ENCODE data around the gene SMIM36.
"Not testable (repeated sequence)": the region's sequence is repeated elsewhere in the genome, so short reads cannot be mapped to it uniquely, and the experiment has no call there.

SMIM36 gene

DNA sequence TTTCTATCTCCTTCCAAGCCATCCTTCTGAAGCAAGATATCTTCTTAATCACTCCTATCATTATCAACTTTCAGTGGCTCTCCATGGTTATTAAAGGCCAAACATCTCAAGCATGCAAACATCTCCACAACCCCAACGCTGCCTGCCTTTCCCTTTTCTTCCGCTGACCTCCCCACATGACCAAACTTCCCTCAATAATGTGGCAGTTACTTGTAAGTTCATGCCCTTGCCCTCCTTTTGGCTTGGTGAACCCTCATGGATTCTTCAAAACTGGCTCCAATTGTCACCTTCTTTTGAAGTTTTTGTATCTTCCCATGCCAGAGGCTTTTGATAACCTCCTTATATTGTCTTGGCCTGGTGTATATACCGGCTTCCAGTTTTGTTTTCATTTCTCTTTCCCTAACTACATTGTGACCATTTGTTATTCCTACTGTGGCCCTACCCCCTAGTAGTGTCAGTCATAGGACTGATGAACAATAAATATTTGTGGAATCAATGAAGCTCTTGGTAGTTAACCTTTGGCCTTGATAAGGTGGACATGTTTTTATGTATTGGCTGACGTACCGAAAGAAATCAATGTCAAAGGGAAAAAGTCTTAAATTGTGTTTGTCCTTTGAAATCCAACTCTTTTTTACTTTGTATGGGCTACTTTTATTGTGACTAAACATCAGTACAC, 19.9 kb upstream of the SMIM36 start:
- H3K4me3 ChIP-seq (ENCODE audit: low read length) = no peak overlapping the region
- H3K27me3 ChIP-seq (ENCODE audit: insufficient read depth, low read length) = no peaks in the 10 kb centered on the region
- 93% methylated on average over 5 of the region's 5 CpGs for WGBS
- no peak overlapping the region for H3K9ac ChIP-seq (ENCODE audit: low read depth, low read length)
- H3K27ac ChIP-seq (ENCODE audit: low read depth, low read length) = no peak overlapping the region
- H3K9me3 ChIP-seq (ENCODE audit: insufficient read depth, low read depth, low read length) = no peaks in the 10 kb centered on the region
- no peaks in the 10 kb centered on the region for H3K36me3 ChIP-seq (ENCODE audit: insufficient read depth, low read length)
- H3K4me1 ChIP-seq (ENCODE audit: insufficient read depth, low read length) = no peaks in the 10 kb centered on the region

DNA sequence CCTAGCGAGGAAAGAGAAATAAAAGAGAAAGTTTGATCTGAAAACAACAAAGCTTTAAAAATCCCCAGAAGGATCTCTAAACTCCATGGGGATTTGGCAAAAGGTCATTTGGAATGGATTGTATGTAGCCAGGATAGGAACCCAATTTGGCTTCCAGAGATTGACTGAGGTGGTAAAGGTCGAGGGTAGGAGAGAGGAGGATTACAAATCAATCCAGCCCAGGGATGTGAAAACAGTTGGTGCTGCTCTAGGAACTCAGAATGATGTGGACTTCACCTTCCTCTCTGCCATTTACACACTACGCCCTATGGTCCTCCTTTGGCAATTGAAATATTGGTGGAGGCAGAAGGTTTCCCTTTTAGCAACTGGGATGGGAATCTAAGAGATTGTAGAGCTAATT, 18.8 kb upstream of the SMIM36 start:
- Histone ChIP-seq H3K9me3 (ENCODE audit: insufficient read depth, low read depth, low read length) (no peaks in the 10 kb centered on the region), H3K27me3 (ENCODE audit: insufficient read depth, low read length) (no peaks in the 10 kb centered on the region), H3K27ac (ENCODE audit: low read depth, low read length) (no peak overlapping the region), H3K9ac (ENCODE audit: low read depth, low read length) (no peak overlapping the region), H3K4me1 (ENCODE audit: insufficient read depth, low read length) (no peaks in the 10 kb centered on the region), H3K36me3 (ENCODE audit: insufficient read depth, low read length) (no peaks in the 10 kb centered on the region), H3K4me3 (ENCODE audit: low read length) (no peak overlapping the region)
- 82% methylated on average over 2 of the region's 3 CpGs for WGBS

DNA sequence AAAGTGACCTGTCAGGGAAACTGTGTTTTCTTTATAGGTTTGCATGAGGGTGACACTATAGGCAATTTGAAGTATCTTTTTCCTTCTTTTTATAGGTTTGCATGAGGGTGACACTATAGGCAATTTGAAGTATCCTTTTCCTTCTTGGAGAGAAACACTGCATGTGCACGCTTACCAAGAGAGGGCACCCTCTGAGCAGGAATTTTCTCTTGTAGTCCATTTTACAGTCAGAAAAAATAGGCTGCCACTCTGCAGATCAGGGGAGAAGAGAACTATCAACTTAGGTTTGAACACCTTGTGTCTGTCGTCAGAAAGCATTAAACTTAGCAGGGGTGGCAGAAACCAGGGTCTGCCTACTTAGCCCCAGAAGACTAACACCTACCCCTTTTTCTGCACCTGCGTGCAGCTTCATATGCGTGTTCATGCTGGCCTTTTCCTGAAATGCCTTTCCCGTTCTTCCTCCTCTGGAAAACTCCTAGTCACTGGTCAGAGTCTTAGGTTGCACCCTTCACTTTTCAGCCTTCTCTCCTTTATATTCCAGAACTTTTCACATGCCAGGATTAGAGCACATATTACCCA, 16.4 kb upstream of the SMIM36 start:
- Histone ChIP-seq H3K9ac (ENCODE audit: low read depth, low read length) (no peak overlapping the region), H3K27ac (ENCODE audit: low read depth, low read length) (no peak overlapping the region), H3K36me3 (ENCODE audit: insufficient read depth, low read length) (no peaks in the 10 kb centered on the region), H3K4me3 (ENCODE audit: low read length) (no peak overlapping the region), H3K27me3 (ENCODE audit: insufficient read depth, low read length) (no peaks in the 10 kb centered on the region), H3K9me3 (ENCODE audit: insufficient read depth, low read depth, low read length) (no peaks in the 10 kb centered on the region), H3K4me1 (ENCODE audit: insufficient read depth, low read length) (no peaks in the 10 kb centered on the region)
- 74% methylated on average over 5 of the region's 5 CpGs for WGBS

DNA sequence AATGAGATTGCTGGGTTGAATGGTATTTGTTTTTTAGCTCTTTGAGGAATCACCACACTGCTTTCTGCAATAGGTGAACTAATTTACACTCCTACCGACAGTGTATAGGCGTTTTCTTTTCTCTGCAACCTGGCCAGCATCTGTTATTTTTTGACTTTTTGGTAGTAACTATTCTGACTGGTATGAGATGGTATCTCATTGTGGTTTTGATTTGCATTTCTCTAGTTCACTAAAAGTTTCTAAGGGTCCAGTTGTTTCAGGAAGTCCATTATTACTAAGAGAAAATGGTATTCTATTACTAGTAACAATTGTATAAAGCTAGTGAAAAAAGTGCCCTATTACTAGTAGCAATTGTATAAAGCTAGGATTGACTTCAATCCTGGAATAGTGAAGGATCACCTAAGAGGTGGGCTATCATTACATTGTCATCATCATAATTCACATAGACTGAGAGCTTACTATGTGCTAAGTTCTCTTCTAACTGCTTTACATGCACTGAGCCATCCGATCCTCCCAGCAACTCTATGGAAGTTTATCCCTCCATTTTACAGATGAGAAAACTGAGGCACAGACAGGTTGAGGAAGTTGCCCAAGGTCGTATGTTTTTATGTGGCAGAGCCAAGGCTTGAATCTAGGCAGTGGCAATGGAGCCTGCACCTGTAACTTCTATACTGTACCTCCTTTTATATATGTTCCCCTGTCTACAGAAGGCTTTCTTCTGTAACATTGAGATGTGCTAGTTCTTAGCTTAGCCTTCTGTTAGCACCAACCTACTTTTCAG, 13.4 kb upstream of the SMIM36 start:
- WGBS = 89% methylated on average over 4 of the region's 4 CpGs
- H3K9ac ChIP-seq (ENCODE audit: low read depth, low read length) = no peak overlapping the region
- no peak overlapping the region for H3K4me3 ChIP-seq (ENCODE audit: low read length)
- no peaks in the 10 kb centered on the region for H3K36me3 ChIP-seq (ENCODE audit: insufficient read depth, low read length)
- no peaks in the 10 kb centered on the region for H3K4me1 ChIP-seq (ENCODE audit: insufficient read depth, low read length)
- H3K27ac ChIP-seq (ENCODE audit: low read depth, low read length) = no peak overlapping the region
- no peaks in the 10 kb centered on the region for H3K9me3 ChIP-seq (ENCODE audit: insufficient read depth, low read depth, low read length)
- H3K27me3 ChIP-seq (ENCODE audit: insufficient read depth, low read length) = no peaks in the 10 kb centered on the region

DNA sequence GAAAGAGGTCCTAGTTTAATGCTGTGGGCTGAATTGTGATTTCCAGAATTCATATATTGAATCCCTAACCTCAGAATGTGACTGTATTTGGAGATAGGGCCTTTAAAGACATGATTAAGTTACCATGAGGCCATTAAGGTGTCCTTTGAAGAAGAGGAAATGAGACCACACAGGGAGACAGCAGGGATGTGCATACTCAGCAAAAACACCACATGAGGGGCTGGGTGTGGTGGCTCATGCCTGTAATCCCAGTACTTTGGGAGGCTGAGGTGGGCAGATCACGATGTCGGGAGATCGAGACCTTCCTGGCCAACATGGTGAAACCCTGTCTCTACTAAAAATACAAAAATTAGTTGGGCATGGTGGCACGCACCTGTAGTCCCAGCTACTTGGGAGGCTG, 11.8 kb upstream of the SMIM36 start:
- H3K4me1 ChIP-seq (ENCODE audit: insufficient read depth, low read length); H3K27ac ChIP-seq (ENCODE audit: low read depth, low read length); H3K9me3 ChIP-seq (ENCODE audit: insufficient read depth, low read depth, low read length); H3K9ac ChIP-seq (ENCODE audit: low read depth, low read length); H3K36me3 ChIP-seq (ENCODE audit: insufficient read depth, low read length); H3K4me3 ChIP-seq (ENCODE audit: low read length); H3K27me3 ChIP-seq (ENCODE audit: insufficient read depth, low read length): not testable (repeated sequence)
- WGBS = 86% methylated on average over 4 of the region's 4 CpGs

DNA sequence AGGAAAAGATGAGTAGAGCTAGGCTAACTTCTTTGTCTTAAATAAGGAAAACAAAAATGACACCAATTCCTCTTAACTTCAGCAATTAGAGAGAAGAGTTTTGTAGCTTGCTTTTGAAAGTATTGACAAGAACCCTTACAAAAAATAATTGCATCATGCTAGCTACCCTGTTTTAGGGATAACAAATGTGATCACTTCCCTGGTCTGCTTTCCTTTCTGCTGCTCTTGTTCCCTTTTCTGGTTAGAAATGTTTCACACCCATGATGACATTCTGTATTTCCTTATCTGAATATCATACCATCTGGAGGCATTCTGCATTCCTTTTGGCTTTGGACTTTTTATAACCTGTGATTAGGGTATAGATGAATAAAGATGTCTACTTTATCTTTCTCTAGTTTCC, 9.9 kb upstream of the SMIM36 start:
- Histone ChIP-seq H3K27me3 (ENCODE audit: insufficient read depth, low read length) (no peaks in the 10 kb centered on the region), H3K27ac (ENCODE audit: low read depth, low read length) (no peak overlapping the region), H3K4me3 (ENCODE audit: low read length) (no peak overlapping the region)

DNA sequence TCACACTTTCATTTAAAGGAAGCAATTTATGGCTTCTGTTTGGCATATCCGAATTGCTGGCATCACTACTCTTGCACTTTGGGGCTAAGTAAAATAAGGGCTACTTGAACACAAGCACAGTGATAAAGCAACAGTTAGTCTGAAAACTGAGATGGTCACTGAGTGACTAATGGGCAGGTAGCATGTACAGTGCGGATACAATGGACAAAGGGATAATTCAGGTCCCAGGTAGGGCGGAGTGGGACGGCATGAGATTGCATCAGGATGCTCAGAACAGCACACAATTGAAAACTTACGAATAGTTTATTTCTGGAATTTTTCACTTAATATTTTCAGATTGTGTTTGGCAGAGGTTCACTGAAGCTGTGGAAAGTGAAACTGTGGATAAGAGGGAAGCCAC, 9.2 kb upstream of the SMIM36 start:
- 95% methylated on average over 5 of the region's 5 CpGs for WGBS
- H3K36me3 ChIP-seq (ENCODE audit: insufficient read depth, low read length) = no peaks in the 10 kb centered on the region
- H3K9ac ChIP-seq (ENCODE audit: low read depth, low read length) = no peak overlapping the region
- no peak overlapping the region for H3K4me3 ChIP-seq (ENCODE audit: low read length)
- no peaks in the 10 kb centered on the region for H3K9me3 ChIP-seq (ENCODE audit: insufficient read depth, low read depth, low read length)
- H3K27me3 ChIP-seq (ENCODE audit: insufficient read depth, low read length) = no peaks in the 10 kb centered on the region
- no peaks in the 10 kb centered on the region for H3K4me1 ChIP-seq (ENCODE audit: insufficient read depth, low read length)
- no peak overlapping the region for H3K27ac ChIP-seq (ENCODE audit: low read depth, low read length)

More for the DNA sequence above, 9.9 kb upstream of the SMIM36 start:
- no peaks in the 10 kb centered on the region for H3K9me3 ChIP-seq (ENCODE audit: insufficient read depth, low read depth, low read length)
- H3K4me1 ChIP-seq (ENCODE audit: insufficient read depth, low read length) = no peaks in the 10 kb centered on the region
- no peak overlapping the region for H3K9ac ChIP-seq (ENCODE audit: low read depth, low read length)
- H3K36me3 ChIP-seq (ENCODE audit: insufficient read depth, low read length) = no peaks in the 10 kb centered on the region

DNA sequence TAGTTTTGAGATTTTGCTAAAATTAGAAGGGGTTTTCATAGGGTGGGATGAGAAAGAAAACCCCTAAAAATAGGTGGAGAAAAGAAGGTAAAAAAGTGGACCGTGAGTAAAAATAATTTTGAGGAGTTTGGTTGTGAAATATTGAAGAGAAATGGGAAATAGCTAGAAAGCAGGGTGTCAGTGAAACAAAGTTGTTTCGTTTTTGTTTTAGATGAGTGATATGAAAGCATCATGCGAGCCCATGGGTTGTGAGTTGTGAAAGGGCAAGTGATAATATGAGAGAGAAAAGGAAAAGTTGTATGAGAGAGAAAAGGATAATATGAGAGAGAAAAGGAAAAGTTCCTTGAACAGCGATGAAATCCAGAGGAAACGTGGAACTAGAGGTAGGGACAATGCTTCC, 7.3 kb upstream of the SMIM36 start:
- no peaks in the 10 kb centered on the region for H3K36me3 ChIP-seq (ENCODE audit: insufficient read depth, low read length)
- H3K27me3 ChIP-seq (ENCODE audit: insufficient read depth, low read length) = no peaks in the 10 kb centered on the region
- peaks cover 4% of the 10 kb centered on the region; the same call in 1 of the 2 replicates for H3K4me1 ChIP-seq (ENCODE audit: insufficient read depth, low read length)
- no peaks in the 10 kb centered on the region for H3K9me3 ChIP-seq (ENCODE audit: insufficient read depth, low read depth, low read length)
- H3K9ac ChIP-seq (ENCODE audit: low read depth, low read length) = no peak overlapping the region
- no peak overlapping the region for H3K27ac ChIP-seq (ENCODE audit: low read depth, low read length)
- no peak overlapping the region for H3K4me3 ChIP-seq (ENCODE audit: low read length)
- 82% methylated on average over 5 of the region's 5 CpGs for WGBS

DNA sequence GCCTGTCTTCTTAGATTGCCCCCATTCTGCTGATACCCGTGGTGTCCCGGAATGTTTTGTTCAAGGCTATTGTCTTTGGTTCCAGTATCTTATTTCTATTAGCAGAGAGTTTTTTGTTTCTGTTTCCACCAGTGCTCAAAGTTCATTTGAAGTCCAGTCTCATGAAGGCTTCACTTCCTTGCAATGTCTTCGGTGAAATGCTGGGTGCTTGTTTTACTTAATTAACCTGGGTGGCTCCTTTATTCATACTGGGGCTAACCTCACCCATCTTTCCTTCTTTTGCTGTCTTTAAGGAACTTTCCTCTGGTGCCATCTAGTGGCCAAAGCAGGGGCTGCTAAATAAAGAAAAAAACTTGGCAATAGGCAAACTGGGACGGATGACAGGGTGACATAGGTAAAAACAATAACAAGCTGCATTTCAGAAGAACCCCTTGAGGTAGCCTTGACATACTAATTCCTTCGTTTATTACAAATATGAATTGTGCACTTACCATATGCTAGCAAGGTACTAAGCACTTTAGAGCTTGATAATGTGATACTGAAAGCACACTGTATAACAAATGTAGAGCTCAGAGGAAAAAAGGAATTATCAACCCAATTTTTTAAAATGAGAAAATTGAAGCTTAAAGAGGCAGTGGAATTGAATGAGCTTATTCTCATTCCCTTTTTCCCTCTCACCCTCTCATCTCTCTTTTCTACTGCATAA, 2.8 kb upstream of the SMIM36 start:
- 41% methylated on average over 5 of the region's 5 CpGs for WGBS
- no peak overlapping the region for H3K27ac ChIP-seq (ENCODE audit: low read depth, low read length)

DNA sequence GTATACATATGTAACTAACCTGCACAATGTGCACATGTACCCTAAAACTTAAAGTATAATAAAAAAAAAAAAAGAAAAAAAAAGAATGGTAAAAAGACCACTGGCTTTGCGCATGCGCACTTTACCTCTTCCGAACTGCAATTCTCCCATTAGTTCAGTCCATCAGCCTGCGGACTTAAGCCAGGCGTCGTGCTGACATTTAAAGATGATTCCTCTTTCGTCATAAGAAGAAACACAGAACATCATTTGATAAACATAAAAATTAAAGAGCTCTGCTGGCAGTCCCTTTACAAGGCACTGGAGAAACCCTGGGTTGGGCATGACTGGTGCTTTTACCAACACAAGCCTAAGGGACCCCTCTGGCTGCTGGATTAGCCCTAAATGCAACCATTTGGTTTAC, 3.6 kb downstream of the SMIM36 start:
- H3K4me3 ChIP-seq (ENCODE audit: low read length); H3K9me3 ChIP-seq (ENCODE audit: insufficient read depth, low read depth, low read length); H3K9ac ChIP-seq (ENCODE audit: low read depth, low read length); H3K36me3 ChIP-seq (ENCODE audit: insufficient read depth, low read length); H3K27me3 ChIP-seq (ENCODE audit: insufficient read depth, low read length); H3K27ac ChIP-seq (ENCODE audit: low read depth, low read length); H3K4me1 ChIP-seq (ENCODE audit: insufficient read depth, low read length): not testable (repeated sequence)
- 91% methylated on average over 6 of the region's 7 CpGs for WGBS

More for the DNA sequence above, 2.8 kb upstream of the SMIM36 start:
- H3K9ac ChIP-seq (ENCODE audit: low read depth, low read length) = no peak overlapping the region
- no peaks in the 10 kb centered on the region for H3K36me3 ChIP-seq (ENCODE audit: insufficient read depth, low read length)
- no peaks in the 10 kb centered on the region for H3K9me3 ChIP-seq (ENCODE audit: insufficient read depth, low read depth, low read length)
- H3K27me3 ChIP-seq (ENCODE audit: insufficient read depth, low read length) = no peaks in the 10 kb centered on the region
- peaks cover 8% of the 10 kb centered on the region; the same call in 1 of the 2 replicates for H3K4me1 ChIP-seq (ENCODE audit: insufficient read depth, low read length)
- H3K4me3 ChIP-seq (ENCODE audit: low read length) = no peak overlapping the region

DNA sequence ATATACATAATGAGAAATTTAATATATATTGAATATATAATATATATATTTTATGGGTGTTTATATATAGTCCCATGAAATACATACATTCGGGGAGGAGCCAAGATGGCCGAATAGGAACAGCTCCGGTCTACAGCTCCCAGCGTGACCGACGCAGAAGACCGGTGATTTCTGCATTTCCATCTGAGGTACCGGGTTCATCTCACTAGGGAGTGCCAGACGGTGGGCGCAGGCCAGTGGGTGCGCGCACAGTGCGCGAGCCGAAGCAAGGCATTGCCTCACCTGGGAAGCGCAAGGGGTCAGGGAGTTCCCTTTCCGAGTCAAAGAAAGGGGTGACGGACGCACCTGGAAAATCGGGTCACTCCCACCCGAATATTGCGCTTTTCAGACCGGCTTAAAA, 9.6 kb downstream of the SMIM36 start:
- H3K27me3 ChIP-seq (ENCODE audit: insufficient read depth, low read length); H3K4me1 ChIP-seq (ENCODE audit: insufficient read depth, low read length); H3K9ac ChIP-seq (ENCODE audit: low read depth, low read length); H3K9me3 ChIP-seq (ENCODE audit: insufficient read depth, low read depth, low read length); H3K36me3 ChIP-seq (ENCODE audit: insufficient read depth, low read length); H3K27ac ChIP-seq (ENCODE audit: low read depth, low read length); H3K4me3 ChIP-seq (ENCODE audit: low read length): not testable (repeated sequence)
- WGBS = 91% methylated on average over 16 of the region's 23 CpGs

All from HUES64 (cell line).